ENCODE measurements around the gene WDFY3. TPM values are rescaled to one million over a fixed set of nuclear protein-coding genes. Genes with fewer than 3 reads are reported as not detected.

Gene WDFY3
- total and polyA plus RNA-seq, 2 of the 13 experiments (the other 11 are each of a cell fraction or from before 2014, with no cell fraction given): 16.7 to 24.5 TPM

DNA sequence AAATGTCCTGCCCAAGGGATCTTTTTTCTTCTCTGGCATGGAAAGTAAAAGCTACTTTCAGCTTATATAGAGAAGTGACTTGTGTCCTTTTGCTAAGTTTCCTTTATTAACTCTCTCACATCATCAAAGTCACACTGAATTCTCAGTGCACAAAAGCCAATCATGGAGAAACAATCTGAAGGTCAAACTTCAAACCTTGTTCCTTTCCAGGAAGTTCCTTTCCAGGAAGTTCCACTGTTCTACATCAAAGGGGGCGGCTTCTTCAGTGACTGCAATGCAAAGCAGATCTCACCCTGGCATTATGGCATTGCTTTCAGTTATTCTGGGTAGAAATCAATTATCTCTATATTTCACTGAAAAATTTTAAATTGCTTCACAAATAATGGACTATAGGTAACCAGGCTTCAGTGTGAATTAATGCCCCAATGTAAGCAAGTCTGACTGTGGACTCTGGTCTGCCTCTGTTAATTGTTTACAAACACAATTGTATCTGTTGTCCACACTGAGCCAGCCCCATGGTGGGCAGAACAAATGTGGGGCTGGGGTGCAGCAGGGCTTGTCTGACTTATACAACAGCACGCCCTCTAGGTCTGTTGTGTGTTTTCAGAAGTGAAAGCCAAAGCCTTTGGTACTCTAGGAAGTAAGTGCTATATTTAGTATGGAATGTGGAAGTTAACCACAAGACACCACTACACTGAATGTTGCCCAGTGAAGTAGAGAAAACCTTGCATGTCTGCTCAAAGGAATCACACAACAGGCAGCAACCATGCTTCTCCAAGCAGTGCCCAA lies 284.8 kb downstream of the WDFY3 start (continued):
- TF ChIP-seq, protein P1, sequence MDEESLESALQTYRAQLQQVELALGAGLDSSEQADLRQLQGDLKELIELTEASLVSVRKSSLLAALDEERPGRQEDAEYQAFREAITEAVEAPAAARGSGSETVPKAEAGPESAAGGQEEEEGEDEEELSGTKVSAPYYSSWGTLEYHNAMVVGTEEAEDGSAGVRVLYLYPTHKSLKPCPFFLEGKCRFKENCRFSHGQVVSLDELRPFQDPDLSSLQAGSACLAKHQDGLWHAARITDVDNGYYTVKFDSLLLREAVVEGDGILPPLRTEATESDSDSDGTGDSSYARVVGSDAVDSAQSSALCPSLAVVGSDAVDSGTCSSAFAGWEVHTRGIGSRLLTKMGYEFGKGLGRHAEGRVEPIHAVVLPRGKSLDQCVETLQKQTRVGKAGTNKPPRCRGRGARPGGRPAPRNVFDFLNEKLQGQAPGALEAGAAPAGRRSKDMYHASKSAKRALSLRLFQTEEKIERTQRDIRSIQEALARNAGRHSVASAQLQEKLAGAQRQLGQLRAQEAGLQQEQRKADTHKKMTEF (CRISPR knock-in tag; IDR thresholded peaks at IDR 0.05): peak; percentile 57
- TF ChIP-seq CREM (IDR thresholded peaks at IDR 0.05) (0 out of 2 replicates have a peak, but pooled peaks have one; percentile 17), CREM (CRISPR knock-in tag; IDR thresholded peaks at IDR 0.05) (no peak), ZNF138 (CRISPR knock-in tag; IDR thresholded peaks at IDR 0.05; ENCODE audit: low read depth) (no peak), GLI4 (CRISPR knock-in tag; IDR thresholded peaks at IDR 0.05; ENCODE audit: borderline replicate concordance) (no peak), SOX5 (CRISPR knock-in tag; IDR thresholded peaks at IDR 0.05; ENCODE audit: borderline replicate concordance) (peak; percentile 49; the same call in 1 of the 2 replicates), MEF2D (CRISPR knock-in tag; IDR thresholded peaks at IDR 0.05) (peak; percentile 72; the same call in 1 of the 2 replicates), ZNF660 (CRISPR knock-in tag; IDR thresholded peaks at IDR 0.05; ENCODE audit: borderline replicate concordance, low read depth) (no peak), SSRP1 (CRISPR knock-in tag; IDR thresholded peaks at IDR 0.05) (no peak), ZNF24 (IDR thresholded peaks at IDR 0.05) (no peak), SMC3 (IDR thresholded peaks at IDR 0.05; ENCODE audit: low read length) (no peak; the same call in 1 of the 2 replicates), CEBPB (IDR thresholded peaks at IDR 0.05; ENCODE audit: borderline replicate concordance, low read depth, low read length) (no peak), SOX13 (IDR thresholded peaks at IDR 0.05) (no peak), SOX13 (CRISPR knock-in tag; conservative IDR thresholded peaks at IDR 0.05 in 1 of 2, IDR thresholded peaks at IDR 0.05 in 1 of 2) (peak in 1 of 2 experiments; percentile 37; a peak in 1 of 4 replicates)
- TF ChIP-seq, protein P2, sequence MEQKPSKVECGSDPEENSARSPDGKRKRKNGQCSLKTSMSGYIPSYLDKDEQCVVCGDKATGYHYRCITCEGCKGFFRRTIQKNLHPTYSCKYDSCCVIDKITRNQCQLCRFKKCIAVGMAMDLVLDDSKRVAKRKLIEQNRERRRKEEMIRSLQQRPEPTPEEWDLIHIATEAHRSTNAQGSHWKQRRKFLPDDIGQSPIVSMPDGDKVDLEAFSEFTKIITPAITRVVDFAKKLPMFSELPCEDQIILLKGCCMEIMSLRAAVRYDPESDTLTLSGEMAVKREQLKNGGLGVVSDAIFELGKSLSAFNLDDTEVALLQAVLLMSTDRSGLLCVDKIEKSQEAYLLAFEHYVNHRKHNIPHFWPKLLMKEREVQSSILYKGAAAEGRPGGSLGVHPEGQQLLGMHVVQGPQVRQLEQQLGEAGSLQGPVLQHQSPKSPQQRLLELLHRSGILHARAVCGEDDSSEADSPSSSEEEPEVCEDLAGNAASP (CRISPR knock-in tag; IDR thresholded peaks at IDR 0.05; ENCODE audit: borderline replicate concordance): no peak
- TF ChIP-seq, protein P3, sequence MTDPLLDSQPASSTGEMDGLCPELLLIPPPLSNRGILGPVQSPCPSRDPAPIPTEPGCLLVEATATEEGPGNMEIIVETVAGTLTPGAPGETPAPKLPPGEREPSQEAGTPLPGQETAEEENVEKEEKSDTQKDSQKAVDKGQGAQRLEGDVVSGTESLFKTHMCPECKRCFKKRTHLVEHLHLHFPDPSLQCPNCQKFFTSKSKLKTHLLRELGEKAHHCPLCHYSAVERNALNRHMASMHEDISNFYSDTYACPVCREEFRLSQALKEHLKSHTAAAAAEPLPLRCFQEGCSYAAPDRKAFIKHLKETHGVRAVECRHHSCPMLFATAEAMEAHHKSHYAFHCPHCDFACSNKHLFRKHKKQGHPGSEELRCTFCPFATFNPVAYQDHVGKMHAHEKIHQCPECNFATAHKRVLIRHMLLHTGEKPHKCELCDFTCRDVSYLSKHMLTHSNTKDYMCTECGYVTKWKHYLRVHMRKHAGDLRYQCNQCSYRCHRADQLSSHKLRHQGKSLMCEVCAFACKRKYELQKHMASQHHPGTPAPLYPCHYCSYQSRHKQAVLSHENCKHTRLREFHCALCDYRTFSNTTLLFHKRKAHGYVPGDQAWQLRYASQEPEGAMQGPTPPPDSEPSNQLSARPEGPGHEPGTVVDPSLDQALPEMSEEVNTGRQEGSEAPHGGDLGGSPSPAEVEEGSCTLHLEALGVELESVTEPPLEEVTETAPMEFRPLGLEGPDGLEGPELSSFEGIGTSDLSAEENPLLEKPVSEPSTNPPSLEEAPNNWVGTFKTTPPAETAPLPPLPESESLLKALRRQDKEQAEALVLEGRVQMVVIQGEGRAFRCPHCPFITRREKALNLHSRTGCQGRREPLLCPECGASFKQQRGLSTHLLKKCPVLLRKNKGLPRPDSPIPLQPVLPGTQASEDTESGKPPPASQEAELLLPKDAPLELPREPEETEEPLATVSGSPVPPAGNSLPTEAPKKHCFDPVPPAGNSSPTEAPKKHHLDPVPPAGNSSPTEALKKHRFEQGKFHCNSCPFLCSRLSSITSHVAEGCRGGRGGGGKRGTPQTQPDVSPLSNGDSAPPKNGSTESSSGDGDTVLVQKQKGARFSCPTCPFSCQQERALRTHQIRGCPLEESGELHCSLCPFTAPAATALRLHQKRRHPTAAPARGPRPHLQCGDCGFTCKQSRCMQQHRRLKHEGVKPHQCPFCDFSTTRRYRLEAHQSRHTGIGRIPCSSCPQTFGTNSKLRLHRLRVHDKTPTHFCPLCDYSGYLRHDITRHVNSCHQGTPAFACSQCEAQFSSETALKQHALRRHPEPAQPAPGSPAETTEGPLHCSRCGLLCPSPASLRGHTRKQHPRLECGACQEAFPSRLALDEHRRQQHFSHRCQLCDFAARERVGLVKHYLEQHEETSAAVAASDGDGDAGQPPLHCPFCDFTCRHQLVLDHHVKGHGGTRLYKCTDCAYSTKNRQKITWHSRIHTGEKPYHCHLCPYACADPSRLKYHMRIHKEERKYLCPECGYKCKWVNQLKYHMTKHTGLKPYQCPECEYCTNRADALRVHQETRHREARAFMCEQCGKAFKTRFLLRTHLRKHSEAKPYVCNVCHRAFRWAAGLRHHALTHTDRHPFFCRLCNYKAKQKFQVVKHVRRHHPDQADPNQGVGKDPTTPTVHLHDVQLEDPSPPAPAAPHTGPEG (CRISPR knock-in tag; IDR thresholded peaks at IDR 0.05): no peak
- TF ChIP-seq, protein P4, sequence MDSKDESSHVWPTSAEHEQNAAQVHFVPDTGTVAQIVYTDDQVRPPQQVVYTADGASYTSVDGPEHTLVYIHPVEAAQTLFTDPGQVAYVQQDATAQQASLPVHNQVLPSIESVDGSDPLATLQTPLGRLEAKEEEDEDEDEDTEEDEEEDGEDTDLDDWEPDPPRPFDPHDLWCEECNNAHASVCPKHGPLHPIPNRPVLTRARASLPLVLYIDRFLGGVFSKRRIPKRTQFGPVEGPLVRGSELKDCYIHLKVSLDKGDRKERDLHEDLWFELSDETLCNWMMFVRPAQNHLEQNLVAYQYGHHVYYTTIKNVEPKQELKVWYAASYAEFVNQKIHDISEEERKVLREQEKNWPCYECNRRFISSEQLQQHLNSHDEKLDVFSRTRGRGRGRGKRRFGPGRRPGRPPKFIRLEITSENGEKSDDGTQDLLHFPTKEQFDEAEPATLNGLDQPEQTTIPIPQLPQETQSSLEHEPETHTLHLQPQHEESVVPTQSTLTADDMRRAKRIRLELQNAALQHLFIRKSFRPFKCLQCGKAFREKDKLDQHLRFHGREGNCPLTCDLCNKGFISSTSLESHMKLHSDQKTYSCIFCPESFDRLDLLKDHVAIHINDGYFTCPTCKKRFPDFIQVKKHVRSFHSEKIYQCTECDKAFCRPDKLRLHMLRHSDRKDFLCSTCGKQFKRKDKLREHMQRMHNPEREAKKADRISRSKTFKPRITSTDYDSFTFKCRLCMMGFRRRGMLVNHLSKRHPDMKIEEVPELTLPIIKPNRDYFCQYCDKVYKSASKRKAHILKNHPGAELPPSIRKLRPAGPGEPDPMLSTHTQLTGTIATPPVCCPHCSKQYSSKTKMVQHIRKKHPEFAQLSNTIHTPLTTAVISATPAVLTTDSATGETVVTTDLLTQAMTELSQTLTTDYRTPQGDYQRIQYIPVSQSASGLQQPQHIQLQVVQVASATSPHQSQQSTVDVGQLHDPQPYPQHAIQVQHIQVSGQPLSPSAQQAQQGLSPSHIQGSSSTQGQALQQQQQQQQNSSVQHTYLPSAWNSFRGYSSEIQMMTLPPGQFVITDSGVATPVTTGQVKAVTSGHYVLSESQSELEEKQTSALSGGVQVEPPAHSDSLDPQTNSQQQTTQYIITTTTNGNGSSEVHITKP (CRISPR knock-in tag; IDR thresholded peaks at IDR 0.05; ENCODE audit: low read depth): 0 out of 2 replicates have a peak, but pooled peaks have one; percentile 38
